KG1 (cell line): ENCODE results near the gene RBP5.

Experiments used
- DNase-seq: peaks from one replicate; lab custom pipeline; 2025; lab: John Stamatoyannopoulos, UW

Gene RBP5

DNA sequence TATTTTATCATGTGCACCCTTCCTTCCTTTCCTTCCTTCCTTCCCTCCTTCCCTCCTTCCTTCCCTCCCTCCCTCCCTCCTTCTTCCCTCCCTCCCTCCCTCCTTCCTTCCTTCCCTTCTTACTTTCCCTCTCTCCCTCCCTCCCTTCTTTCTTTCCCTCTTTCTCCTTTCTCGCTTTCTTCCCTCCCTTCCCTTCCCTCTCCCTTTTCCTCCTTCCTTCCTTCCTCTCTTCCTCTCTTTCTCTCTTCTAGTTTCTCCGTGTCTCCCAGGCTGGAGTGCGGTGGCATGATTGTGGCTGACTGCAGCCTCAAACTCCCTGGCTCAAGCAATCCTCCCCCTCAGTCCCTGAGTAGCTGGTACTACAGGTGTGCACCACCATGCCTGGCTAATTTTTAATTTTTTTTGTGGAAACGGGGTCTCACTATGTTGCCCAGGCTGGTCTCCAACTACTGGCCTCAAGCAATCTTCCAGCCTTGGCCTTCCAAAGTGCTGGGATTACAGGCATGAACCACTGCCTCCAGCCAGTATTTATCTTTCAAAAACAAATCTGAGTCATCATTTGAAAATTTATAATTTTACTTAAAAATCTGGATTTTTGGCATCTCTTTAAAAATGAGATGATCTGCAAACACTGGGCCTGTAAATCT lies 27.5 kb downstream of the RBP5 start:
- no peak for DNase-seq

GRCh38 chr12:7100239-7100638 lies 28.4 kb downstream of the RBP5 start:
- DNase-seq: no peak

GRCh38 chr12:7099290-7099996 lies 29.2 kb downstream of the RBP5 start:
- DNase-seq: no peak

DNA sequence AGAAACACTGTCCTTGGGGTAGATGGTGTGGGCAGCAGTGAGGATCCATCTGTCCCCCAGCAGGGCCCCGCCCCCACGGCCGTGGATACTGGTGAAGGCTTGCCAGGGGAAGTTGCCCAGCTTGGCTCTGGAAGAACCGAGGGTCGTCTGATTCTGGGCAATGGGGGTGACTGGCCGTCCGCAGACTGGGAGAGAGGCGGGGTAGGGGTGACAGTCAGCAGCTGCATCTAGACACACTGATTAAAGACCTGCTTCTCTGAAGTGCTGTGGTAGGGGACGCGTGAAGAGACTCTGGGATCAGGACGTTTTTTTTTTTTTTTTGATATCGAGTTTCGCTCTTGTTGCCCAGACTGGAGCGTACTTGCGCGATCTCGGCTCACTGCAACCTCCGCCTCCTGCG lies 31.7 kb downstream of the RBP5 start:
- no peak for DNase-seq

- no peak for DNase-seq
Measured at GRCh38 chr12:7096006-7096932, 32.4 kb downstream of the RBP5 start.

DNA sequence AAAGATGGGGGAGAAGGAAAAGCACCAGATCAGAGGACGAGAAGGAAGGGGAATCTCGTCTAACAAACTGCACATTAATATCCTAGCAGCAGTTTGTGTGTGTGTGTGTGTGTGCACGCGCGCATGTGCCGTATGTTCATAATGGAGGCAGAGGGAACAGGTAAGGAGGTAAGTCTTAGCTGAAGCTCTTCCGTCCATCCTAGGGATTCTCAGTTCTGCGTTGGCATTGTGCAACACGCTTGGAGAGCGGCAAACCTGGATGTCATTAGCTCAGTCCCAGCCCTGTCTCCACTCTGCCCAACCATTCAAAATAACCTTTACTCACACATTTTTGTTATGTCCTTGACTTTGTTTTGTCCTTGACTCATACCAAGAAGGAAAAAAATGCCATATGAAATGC lies 34.8 kb downstream of the RBP5 start:
- no peak for DNase-seq

- no peak for DNase-seq
Measured at GRCh38 chr12:7093486-7093885, 35.2 kb downstream of the RBP5 start.

DNA sequence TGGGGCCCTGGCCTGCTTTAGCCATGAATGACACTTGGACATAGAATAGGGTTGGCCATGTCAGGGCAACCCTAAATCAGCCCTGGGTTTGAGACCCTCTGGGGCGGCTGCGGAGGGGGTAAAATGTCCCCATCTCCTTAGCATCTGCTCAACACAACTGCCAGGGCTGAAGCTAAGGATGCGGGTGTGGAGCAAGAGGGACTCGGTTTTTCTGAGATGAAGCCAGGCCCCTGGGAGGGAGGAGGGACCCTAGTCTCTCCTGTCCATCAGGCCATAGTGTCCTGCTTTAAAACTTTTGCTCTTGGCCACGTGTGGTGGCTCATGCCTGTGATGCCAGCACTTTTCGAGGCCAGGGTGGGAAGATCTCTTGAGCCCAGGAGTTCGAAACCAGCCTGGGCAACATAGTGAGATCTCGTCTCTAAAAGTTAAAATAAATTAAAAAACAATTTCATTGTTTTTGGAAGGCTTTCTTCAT lies 35.7 kb downstream of the RBP5 start:
- no peak for DNase-seq

- DNase-seq: peak; percentile 50
Measured at GRCh38 chr12:7092229-7092985, 36.3 kb downstream of the RBP5 start, which contains the start of gene C1R. C1R (minus strand) TSS chr12:7092445; CDS start chr12:7092388, 57 bp downstream.

DNA sequence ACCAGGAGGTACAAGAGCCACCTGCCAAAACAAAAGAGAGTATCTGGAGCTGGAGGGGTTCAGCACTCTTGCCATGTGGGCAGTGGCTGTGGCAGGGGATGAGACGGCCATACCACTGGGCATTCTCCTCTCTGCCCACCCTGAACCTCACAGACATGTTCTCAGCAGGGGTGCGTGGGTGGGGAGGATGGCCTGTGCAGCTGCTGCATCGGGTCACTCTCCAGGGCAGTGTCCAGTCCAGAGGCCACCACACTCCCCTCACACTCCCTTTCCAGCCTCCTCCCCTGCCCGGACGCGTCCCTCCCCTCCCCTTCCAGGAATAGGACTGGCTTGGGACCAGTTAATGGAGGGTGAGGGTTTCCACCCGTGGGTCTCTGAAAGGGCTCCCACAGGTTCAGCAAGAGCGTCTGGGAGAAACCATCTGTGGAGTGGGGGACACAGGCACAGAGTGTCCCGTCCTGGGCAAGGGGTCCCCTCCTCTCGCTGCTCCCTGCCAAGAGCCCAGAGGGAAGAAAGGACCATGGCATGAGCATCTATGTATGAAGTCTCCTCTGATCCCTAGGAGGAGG lies 36.9 kb downstream of the RBP5 start:
- DNase-seq: no peak

DNA sequence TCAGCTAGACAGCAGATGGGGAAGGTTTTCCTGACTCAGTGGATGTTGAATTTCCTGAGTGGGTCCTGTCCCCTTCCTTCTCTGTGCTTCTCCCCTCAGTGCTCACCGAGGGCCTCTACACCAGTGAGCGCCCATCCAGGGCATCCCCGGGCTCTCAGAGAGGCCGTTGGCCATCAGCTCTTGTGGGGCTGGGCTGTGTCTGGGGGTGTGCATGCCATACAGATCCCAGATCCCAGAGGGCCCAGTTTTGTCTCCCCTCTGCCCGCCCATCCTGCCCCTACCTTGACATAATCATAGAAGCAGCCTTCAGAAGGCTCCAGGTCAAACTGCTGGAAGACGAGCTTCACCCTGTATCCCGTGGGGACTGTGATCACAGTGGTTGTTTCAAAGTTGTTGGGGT lies 37.5 kb downstream of the RBP5 start:
- DNase-seq: no peak

- DNase-seq: no peak
Measured at GRCh38 chr12:7090222-7090998, 38.3 kb downstream of the RBP5 start.

GRCh38 chr12:7089196-7089871 lies 39.4 kb downstream of the RBP5 start:
- no peak for DNase-seq

DNA sequence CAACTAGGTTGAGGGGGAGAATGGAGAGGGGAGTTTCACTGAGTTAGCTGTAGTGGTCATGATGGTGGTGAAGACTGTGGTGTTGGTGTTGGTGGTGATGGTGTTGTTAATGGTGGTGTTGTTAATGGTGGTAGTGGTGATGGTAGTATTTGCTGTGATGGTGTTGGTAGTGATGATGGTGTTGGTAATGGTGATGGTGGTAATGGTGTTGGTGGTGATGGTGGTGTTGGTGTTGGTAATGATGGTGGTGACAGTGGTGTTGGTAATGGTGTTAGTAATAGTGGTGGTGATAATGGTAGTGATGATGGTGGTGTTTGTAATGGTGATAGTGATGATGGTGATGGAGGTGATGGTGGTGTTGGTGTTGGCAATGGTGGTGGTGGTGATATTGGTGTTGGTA lies 45.6 kb downstream of the RBP5 start:
- no peak for DNase-seq

DNA sequence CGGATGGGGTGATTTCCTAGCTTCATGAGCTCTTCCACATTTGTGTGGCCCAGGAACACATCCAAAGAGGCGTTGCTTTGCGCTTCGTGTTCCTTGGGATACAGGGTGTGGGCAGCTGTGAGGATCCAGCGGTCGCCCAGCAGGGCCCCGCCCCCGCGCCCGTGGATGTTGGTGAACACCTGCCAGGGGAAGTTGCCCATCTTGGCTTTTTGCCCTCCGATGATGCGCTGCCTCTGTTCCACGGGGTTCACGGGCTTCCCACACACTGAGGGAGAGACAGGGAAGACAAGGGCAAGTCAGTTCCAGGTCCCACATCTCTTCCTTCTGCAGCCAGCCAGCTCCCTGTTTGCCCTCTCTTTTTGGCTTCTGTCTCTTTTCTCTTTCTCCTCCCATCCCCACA lies 47.7 kb downstream of the RBP5 start:
- DNase-seq: no peak

DNA sequence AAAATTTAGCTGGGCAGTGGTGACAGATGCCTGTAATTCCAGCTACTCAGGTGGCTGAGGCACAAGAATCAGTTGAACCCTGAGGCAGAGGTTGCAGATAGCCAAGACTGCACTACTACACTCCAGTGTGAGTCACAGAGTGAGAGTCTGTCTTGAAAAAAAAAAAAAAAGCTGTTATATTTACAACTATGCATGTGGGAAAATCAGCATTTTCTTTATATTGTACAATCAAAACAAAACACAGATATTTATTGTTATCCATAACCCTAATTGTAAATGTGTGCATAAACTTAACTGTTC lies 48.9 kb downstream of the RBP5 start:
- no peak for DNase-seq

GRCh38 chr12:7078163-7078562 lies 50.5 kb downstream of the RBP5 start:
- no peak for DNase-seq

DNA sequence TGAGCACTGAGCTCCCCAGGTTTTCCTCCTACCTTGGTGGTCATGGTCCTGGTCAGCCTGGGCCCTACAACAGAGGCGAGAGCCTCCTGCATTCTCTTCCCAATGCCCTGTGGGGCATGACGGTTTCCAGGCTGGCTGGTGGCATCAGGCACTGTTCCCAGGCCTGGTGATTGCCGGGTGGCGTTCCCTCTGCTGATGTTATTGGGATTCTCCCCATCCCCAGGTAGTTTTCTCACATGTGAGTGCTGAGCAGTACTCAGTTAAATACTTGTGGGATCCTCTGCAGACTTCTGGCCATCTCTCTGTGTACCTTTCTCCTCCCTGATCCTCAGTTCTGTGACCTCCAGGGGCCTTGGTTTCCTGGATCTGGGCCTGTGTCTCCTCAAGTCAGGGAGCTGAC lies 52.2 kb downstream of the RBP5 start:
- DNase-seq: no peak

DNA sequence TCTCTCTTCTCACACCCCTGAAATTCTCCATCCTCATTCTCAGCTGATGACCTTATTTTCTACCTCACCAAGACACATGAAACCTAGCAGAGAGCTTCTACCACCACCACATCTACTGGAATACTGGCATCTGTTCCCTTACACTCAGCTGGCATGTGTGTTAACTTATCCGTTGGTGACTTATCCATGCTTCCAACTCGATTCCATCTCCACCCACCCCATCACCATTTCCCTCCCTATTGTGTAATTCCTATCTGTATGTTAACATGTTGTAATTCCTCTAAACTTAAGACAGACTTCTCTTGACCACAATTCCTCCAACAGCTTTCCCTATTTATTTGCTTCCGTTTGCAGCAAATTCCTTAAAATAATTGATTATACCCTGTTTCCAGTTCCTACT lies 52.8 kb downstream of the RBP5 start:
- DNase-seq: no peak

- DNase-seq: no peak
Measured at GRCh38 chr12:7075518-7075917, 53.2 kb downstream of the RBP5 start.
